NCI-H345 (cell line): Measurements from ENCODE around the gene IFNA10.
"Not testable (repeated sequence)": the region's sequence is repeated elsewhere in the genome, so short reads cannot be mapped to it uniquely, and the experiment has no call there.

Source experiments
- DNase-seq: peaks from one replicate; lab custom pipeline; 2025; lab: John Stamatoyannopoulos, UW

IFNA10 gene

GRCh38 chr9:21207043-21207442 is at the start of gene IFNA10:
IFNA10 (minus strand) TSS chr9:21207143; CDS start chr9:21207097, 46 bp downstream.
- DNase-seq = not testable (repeated sequence)

DNA sequence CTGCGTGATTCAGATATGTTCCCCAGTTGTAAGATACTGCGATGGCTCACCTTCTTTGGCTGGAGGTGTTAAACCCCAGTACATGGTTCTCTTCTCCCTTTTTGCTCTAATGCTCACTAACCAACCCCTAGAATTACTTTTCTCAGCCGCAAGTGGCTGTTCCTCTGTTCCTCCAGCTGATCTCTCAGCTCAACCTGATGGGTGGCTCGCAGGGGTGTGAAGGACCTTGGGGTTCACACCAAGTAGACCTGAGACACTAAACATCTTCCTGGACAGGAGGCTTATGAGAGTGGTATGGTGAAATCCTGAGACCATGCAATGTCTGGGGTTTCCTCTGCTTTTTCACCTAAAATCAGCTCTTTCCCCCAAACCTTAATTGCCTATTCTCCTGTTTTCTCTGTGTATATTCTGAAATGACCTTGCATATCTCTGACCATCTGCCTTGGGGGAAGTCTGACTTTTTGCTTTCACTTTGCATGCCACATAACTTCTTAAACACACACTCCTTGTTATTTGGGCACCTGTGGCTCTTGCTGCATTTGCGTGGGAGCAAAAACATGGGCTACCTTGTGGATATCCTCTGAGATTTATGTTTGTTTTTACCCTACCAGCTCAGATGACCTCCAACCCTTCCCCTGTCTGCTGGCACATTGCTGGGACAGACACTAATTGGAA is 48.7 kb upstream of the IFNA10 start:
- DNase-seq = no peak

- DNase-seq = peak; percentile 10
Observed at GRCh38 chr9:21252721-21253547, 46.0 kb upstream of the IFNA10 start.

DNA sequence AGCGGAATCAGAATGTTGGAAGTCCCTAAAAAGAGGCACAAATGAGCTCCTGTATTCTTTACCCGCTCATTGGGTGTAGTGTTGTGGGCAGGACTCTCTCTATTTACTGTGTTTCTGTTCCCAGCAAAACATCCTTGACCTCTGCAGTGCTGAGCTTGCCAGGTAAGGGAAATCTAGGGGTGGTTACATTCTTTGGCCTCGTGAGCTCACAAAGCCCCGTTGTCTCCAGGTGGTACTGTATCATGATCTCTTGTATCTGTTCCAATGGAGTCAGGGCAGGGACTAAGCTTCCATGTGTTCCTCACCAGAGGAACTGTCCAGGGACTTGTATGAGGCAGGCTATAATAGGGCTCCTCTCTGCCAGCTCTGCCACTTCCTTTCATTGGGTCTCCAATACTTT is 44.7 kb upstream of the IFNA10 start:
- DNase-seq = no peak

DNA sequence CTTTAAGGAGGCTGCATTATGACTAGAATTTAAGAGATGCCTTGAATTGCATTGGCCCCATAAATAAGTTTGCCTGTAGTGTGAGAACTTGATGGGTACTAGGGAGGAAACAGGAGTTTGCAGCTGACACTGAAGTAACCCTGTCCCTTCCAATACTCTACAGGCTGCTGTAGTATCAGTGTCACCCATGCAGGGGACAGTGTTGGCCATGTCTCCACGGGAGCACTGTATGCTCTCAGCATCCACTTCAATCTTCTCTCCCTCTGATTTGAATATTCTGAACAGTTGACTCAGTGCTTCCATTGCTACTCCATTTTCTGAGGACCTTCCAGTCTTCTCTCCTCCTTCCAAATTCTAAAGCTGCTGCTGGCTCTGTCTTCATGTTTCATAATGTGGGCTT is 44.2 kb upstream of the IFNA10 start:
- DNase-seq = no peak

GRCh38 chr9:21244836-21245235 is 37.9 kb upstream of the IFNA10 start:
- no peak for DNase-seq

DNA sequence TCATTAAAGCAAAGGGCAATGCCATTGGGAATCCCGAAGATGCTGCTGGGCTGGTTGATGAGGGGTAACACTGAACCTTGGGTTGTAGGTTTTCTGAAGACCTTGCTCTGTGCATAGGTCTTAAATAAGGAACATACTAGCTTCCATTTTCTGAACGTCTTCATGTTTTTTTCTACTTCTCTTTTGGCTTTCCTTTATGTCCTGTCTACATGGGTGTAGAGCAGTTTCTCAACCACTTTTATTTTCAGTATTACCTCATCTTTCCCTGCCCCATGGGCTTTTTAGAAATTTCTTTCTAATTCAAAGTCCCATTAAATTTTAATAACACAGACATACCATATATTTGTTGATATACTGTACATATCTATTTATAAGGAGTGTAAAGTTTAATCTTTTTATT is 33.0 kb upstream of the IFNA10 start, which contains the start of gene IFNA14:
Gene IFNA14, minus strand, starts transcription at position 95 of the 400 bp plus-strand sequence. Its CDS starts 70 bp downstream, at position 25.
- DNase-seq = no peak

DNA sequence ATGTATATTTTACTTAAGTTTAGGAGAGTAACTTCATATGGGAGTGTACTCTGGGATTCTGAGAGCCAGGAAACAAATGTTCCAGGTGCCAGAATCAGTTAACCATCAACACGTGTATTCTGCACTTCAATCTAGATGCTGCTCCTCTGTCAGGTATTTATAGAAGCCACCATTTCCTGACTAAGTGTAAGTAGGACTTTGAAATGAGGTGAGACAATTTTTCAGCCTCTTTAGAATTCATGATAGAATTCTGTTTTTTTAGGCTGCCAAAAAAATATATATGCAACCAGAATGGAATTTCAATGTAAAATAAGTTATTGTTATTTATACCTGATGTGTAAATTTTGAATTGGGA is 29.4 kb upstream of the IFNA10 start:
- DNase-seq = not testable (repeated sequence)

- DNase-seq = peak; percentile 5
Observed at GRCh38 chr9:21235468-21236359, 28.8 kb upstream of the IFNA10 start.

DNA sequence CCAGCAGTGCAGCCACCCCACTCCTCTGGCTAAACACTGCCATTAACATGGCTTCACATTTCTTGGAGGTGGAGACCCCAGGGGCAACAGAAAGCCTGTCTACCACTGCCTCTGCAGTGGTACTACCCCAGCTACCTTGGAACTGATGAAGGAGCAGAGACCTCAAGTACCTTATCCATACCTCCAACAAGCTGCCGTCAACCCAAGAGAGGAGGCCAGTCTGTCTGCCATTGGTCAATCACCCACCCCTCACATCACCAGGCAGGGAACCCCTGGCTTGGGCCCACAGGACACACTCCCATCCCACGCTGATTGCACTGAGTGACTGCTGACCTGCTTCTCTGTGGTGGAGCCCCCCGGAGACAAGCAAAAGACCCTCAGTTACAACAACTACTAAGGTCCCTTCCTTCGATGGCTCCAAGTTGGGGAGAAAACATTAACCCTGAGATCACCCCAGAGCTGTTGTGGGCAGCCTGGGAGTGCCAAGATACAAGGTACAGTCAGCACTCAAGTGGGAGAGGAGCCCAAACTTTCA is 27.3 kb upstream of the IFNA10 start:
- no peak for DNase-seq

DNA sequence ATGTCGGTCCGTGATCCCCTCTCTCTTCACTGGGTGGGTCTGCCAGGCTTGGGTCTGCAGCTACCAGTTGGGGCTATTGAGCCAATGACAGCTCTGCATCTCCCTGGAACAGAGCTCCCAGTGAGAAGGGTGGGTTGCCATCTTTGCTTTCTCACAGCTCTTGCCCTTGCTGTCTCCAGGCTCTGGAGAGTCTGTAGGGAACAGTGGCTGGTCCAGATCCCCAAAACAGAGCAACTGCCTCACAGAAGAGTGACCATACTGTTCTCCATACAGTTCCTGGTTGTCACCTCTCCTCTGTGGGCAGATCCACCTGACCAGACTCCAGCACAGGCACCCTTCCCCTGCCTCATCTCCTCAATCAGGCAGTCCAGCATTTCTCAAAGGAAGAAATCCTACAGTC is 26.3 kb upstream of the IFNA10 start:
- no peak for DNase-seq

- DNase-seq = no peak
Observed at GRCh38 chr9:21228122-21228521, 21.2 kb upstream of the IFNA10 start, which contains the start of gene IFNA17. IFNA17 (minus strand) TSS chr9:21228222; CDS start chr9:21228173, 49 bp downstream.

- not testable (repeated sequence) for DNase-seq
Observed at GRCh38 chr9:21217211-21217610, 10.3 kb upstream of the IFNA10 start, which contains the start of gene IFNA16. IFNA16 (minus strand) TSS chr9:21217311; CDS start chr9:21217305, 6 bp downstream.

DNA sequence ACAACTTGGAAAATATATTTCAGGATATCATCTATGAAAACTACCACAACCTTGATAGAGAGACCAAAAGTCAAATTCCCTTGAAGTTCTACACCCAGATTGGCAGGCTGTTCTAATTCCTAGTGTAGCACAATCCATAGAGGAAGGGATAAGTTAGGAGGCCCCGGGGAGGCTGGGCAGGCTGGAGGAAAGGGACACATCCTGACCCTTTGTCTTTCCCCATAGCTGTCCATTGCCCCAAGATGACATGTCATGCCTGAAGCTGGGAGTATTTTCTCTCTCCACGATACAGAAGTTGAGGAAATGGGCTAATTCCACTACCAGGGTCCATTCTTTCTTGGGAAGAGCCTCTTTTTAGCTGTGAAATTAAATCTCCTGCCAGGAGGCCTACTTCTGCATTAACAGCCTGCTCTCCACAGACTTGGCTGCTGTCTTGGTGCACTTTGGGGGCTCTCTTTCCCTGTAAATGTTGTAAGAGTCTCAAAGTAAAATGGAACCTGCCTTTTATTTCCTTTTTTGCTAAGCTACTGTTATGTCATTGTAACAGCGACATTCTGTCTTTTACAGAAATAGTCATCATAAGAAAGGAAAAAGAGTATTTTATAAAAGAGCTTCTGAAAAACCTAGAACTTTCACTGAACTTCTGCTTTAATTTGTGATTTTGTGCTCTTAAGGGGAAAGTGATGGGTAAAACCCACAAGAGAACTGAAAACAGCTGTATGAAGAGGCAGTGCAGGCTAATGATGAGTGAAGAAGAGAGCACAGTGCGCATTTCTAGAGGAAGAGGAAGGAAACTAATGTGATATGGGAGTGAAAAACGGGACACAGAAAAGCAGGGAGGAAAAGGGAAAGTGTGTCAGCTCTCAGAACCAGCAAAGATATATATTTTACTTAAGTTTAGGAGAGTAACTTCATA is 6.7 kb upstream of the IFNA10 start:
- DNase-seq = not testable (repeated sequence)

DNA sequence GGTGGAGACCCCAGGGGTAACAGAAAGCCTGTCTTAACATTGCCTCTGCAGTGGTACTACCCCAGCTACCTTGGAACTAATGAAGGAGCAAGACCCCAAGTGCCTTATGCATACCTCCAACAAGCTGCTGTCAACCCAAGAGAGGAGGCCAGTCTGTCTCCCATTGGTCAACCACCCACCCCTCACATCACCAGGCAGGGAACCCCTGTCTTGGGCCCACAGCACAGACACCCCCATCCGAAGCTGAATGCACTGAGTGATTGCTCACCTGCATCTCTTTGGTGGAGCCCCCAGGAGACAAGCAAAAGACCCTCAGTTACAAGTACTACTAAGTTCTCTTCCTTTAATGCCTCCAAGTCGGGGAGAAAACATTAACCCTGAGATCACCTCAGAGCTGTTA is 5.2 kb upstream of the IFNA10 start:
- DNase-seq = not testable (repeated sequence)

DNA sequence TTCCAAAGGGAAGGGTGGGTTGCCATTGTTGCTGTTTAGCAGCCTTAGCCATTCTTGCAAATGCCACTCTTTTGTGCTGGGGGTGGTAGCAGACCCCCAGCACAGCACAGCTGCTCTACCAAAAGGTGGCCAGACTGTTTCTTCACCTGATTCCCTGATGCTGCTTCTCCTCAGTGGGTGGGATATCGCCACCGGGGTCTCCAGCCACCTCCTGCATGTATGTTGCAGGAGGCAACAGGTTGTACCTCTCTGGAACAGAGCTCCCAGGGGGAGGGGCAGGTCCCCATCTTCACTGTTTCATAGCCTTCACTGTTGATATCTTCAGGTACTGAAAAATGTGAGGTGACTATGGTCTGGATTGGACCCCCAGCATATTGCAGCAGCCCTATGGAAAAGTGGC is 3.8 kb upstream of the IFNA10 start:
- not testable (repeated sequence) for DNase-seq

- no peak for DNase-seq
Observed at GRCh38 chr9:21210311-21210710, 3.4 kb upstream of the IFNA10 start.

GRCh38 chr9:21205204-21205603 is 1.7 kb downstream of the IFNA10 start:
- no peak for DNase-seq

GRCh38 chr9:21202105-21202504 is 4.8 kb downstream of the IFNA10 start, which contains the start of gene IFNA7:
IFNA7 (minus strand) TSS chr9:21202205; CDS start chr9:21202165, 40 bp downstream.
- DNase-seq = not testable (repeated sequence)
